K562 (cell line): ENCODE results near the gene HDLBP. TPM values are rescaled to one million over a fixed set of nuclear protein-coding genes. Genes with fewer than 3 reads are reported as not detected.

Experiments
- GTF3C2 ChIP-seq: IDR thresholded peaks from 3 replicates; pipeline ENCODE4 v1.6.1; 2011; ENCODE audit warnings: borderline replicate concordance, mild to moderate bottlenecking, moderate library complexity; ENCODE audit not compliant: insufficient read length; ENCODE audit errors: extremely low read depth
- POLR2A ChIP-seq: fragments of 450-650 bp; conservative IDR thresholded peaks from 2 replicates; pipeline ENCODE4 v1.6.1; 2016
- PPARD ChIP-seq: fragments of 250-450 bp; sonication (Bioruptor Pico); IDR thresholded peaks from 2 replicates; pipeline ENCODE4 v1.8.0; 2022; ENCODE audit warnings: inconsistent platforms, mild to moderate bottlenecking, moderate library complexity
- SMARCA5 ChIP-seq: fragments of 450-650 bp; IDR thresholded peaks from 2 replicates; pipeline ENCODE4 v1.6.1; 2016
- STAT6 ChIP-seq: sonication (generic); formaldehyde crosslinking; IDR thresholded peaks from 2 replicates; pipeline ENCODE4 v1.8.1; 2023; ENCODE audit warnings: mild to moderate bottlenecking, missing genetic modification reagents
- ZNF134 ChIP-seq: fragments of 250-450 bp; sonication (Bioruptor Pico); conservative IDR thresholded peaks from 2 replicates; pipeline ENCODE4 v1.4.0; 2020
- ZNF668 ChIP-seq: fragments of 250-450 bp; sonication (Bioruptor Pico); IDR thresholded peaks from 2 replicates; pipeline ENCODE4 v1.8.0; 2022; ENCODE audit warnings: mild to moderate bottlenecking, inconsistent platforms
- polyA plus RNA-seq, 8 experiments: library from polyadenylated mRNA; depleted of rRNA in 4 of 8; stranded (reverse) in 5 of 8; unstranded in 3 of 8; fragments of >200 nt; fragmentation: Nextera tagmentation in 2 of 8; fragmentation: Illumina TruSeq in 1 of 8; extraction: Ambion mirVana in 2 of 8; extraction: Trizol in 1 of 8; gene quantifications; 2 replicates each; pipeline versions ENCODE4 v1.2.1 to v1.2.3, GENCODE V29; 2011 to 2014; ENCODE audit warnings: inconsistent platforms in 1 of 8, missing spikeins in 1 of 8
- total RNA-seq, 7 experiments: library from RNA; depleted of rRNA in 6 of 7; stranded (reverse); fragments of >200 nt in 6 of 7; fragmentation: Illumina TruSeq in 2 of 7; extraction: Trizol in 2 of 7; gene quantifications; 2 replicates each; pipeline versions ENCODE4 v1.2.1 to v1.2.3, GENCODE V29; 2011 to 2021; ENCODE audit warnings: low replicate concordance in 1 of 7

HDLBP gene
- total and polyA plus RNA-seq, 9 of the 15 experiments (the other 6 are each of a cell fraction or from before 2014, with no cell fraction given), result 24.4 to 378 (median 146) TPM

- TF ChIP-seq STAT6 (CRISPR knock-in tag) (no peak), GTF3C2 (no peak), PPARD (CRISPR knock-in tag) (no peak), SMARCA5 (no peak), POLR2A (no peak), ZNF134 (CRISPR knock-in tag) (no peak), ZNF668 (no peak)
- TF ChIP-seq, all 486 proteins: peak for 0
Measured at GRCh38 chr2:241204010-241204384, 111.5 kb downstream of the HDLBP start (continued).
